ENCODE data around the gene NBPF9. TPM values are rescaled to one million over a fixed set of nuclear protein-coding genes. Genes with fewer than 3 reads are reported as not detected.
"Not testable (repeated sequence)": the region's sequence is repeated elsewhere in the genome, so short reads cannot be mapped to it uniquely, and the experiment has no call there.

The NBPF9 gene, protein sequence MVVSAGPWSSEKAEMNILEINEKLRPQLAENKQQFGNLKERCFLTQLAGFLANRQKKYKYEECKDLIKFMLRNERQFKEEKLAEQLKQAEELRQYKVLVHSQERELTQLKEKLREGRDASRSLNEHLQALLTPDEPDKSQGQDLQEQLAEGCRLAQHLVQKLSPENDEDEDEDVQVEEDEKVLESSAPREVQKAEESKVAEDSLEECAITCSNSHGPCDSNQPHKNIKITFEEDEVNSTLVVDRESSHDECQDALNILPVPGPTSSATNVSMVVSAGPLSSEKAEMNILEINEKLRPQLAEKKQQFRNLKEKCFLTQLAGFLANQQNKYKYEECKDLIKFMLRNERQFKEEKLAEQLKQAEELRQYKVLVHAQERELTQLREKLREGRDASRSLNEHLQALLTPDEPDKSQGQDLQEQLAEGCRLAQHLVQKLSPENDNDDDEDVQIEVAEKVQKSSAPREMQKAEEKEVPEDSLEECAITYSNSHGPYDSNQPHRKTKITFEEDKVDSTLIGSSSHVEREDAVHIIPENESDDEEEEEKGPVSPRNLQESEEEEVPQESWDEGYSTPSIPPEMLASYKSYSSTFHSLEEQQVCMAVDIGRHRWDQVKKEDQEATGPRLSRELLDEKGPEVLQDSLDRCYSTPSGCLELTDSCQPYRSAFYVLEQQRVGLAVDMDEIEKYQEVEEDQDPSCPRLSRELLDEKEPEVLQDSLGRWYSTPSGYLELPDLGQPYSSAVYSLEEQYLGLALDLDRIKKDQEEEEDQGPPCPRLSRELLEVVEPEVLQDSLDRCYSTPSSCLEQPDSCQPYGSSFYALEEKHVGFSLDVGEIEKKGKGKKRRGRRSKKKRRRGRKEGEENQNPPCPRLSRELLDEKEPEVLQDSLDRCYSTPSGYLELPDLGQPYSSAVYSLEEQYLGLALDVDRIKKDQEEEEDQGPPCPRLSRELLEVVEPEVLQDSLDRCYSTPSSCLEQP (N-terminal part only)
- 28.1 and 31.1 TPM in 2 replicates for total RNA-seq (2022)
- Bru-seq, nascent RNA: percentile 65 among the genes with signal in this experiment
- percentile 64 among the genes with signal in this experiment for BruChase-seq, experiment 1, labeled RNA remaining after a 6-hour chase
- percentile 71 among the genes with signal in this experiment for BruChase-seq, experiment 2, labeled RNA remaining after a 2-hour chase
- long read RNA-seq, partial matches to known transcripts: 2 of 14 reads
- long read RNA-seq, other reads (novel, unspliced or antisense): 12 of 14 reads

DNA sequence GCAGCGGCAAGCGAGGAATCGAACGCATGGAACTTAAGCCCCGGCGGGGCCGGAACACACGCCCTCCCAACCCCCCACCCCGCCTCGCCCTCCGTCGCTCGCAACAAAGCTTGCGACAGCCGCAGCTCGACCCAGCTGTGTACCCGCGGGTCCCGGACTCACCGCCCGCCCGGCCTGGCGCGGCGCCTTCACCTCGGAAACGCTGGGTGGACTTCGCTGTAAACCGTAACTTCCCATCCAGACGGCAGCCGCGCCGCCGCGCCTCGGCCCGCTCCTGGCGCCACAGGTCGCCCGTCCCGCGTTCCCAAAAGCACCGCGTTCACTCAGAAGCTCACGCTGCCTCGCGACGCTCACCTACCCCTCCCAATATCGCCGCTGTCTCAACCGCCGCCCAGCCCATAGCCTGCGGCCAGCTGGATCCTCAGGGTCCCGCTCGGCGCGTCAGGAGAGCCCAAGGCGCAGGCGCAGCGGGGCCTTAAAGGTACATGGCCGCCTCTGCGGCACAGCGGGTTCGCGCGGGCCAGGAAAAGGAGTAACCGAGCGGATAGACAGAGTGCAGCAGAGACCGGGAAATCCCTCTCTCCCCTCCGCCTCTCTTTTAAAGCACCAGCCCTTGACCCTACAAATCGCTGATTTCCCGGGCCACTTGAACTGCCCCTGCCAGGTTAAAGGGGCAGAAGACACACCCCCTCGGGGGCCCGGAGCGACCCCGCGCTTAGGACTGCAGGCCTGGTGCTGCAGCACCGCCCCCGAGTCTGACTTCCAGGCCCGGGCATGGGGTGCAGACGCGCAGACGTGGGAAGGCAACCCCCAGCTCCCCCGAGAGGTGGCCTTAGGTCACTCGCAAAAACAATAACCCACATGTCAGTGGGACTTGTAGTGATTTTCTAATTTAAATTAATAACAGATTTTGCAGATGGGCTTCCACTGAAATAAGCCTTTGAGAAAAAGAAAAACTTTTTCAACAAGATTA lies at the start of gene NBPF9:
Gene NBPF9 (minus strand): TSS at position 443 of the 973 bp plus-strand sequence. CDS start 21,412 bp downstream, outside the sequence.
- H3K36me3 Mint-ChIP-seq (ENCODE audit: insufficient read depth, unreplicated experiment); H3K4me1 Mint-ChIP-seq (ENCODE audit: low read depth, unreplicated experiment); BruUV-seq (replicated peaks); H3K27me3 Mint-ChIP-seq (ENCODE audit: unreplicated experiment); intact Hi-C loops (cut with micrococcal nuclease; ENCODE audit: unreplicated experiment); H3K9me3 Mint-ChIP-seq (ENCODE audit: low read depth, unreplicated experiment); CTCF ChIA-PET: not testable (repeated sequence)
- peak within 1 kb of the TSS; percentile 79 for H3K27ac Mint-ChIP-seq (ENCODE audit: unreplicated experiment)
- H3K4me3 Mint-ChIP-seq (ENCODE audit: low read depth, unreplicated experiment): peak within 1 kb of the TSS; percentile 98
- peak; percentile 57 for DNase-seq

- H3K4me1 Mint-ChIP-seq (ENCODE audit: low read depth, unreplicated experiment); H3K36me3 Mint-ChIP-seq (ENCODE audit: insufficient read depth, unreplicated experiment); BruUV-seq (replicated peaks); H3K27me3 Mint-ChIP-seq (ENCODE audit: unreplicated experiment); CTCF ChIA-PET; H3K27ac Mint-ChIP-seq (ENCODE audit: unreplicated experiment); H3K9me3 Mint-ChIP-seq (ENCODE audit: low read depth, unreplicated experiment); H3K4me3 Mint-ChIP-seq (ENCODE audit: low read depth, unreplicated experiment); DNase-seq; intact Hi-C loops (cut with micrococcal nuclease; ENCODE audit: unreplicated experiment): not testable (repeated sequence)
Observed at GRCh38 chr1:149149909-149150308, 46.6 kb upstream of the NBPF9 start.

DNA sequence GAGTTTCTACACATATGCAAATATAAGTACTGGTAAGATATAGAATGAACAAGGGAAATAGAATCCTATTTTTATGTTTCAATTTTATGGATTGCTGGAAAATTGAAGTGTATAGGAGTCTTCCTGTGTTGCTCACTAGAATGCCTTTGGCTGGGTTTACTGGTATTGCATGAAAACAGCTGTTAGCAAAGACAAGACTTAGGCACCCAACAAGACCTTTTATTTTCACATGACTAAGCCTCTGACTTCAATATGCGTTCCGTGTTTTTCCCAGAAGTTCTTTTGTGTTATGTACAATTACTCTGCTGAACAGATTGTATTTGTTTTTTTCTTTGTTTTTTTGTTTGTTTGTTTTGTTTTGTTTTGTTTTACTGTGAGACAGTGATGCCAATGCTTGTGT lies 34.2 kb upstream of the NBPF9 start:
- H3K36me3 Mint-ChIP-seq (ENCODE audit: insufficient read depth, unreplicated experiment); H3K9me3 Mint-ChIP-seq (ENCODE audit: low read depth, unreplicated experiment); H3K27ac Mint-ChIP-seq (ENCODE audit: unreplicated experiment); BruUV-seq (replicated peaks); H3K4me3 Mint-ChIP-seq (ENCODE audit: low read depth, unreplicated experiment); H3K4me1 Mint-ChIP-seq (ENCODE audit: low read depth, unreplicated experiment); H3K27me3 Mint-ChIP-seq (ENCODE audit: unreplicated experiment); DNase-seq; intact Hi-C loops (cut with micrococcal nuclease; ENCODE audit: unreplicated experiment); CTCF ChIA-PET: not testable (repeated sequence)

DNA sequence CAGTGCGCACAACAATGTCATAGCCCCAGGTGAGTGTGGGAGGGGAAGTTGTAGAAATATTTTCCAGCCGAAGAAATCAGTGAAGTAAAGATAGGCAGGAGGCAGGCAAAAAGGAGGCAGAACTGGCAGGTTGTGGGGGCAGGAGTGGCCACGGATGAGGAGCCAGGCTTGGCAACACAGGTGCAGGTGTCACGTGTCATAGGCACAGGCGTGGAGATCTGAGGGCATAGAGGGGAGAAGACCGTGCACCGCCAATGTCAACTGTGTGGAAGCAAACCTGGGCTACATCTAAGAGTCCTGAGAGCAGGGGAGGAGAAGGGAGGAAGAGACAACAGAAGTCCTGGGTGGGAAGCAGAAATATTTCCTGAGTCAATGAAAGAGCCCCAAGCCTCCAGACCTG lies 27.6 kb upstream of the NBPF9 start:
- intact Hi-C loops (cut with micrococcal nuclease; ENCODE audit: unreplicated experiment); H3K4me1 Mint-ChIP-seq (ENCODE audit: low read depth, unreplicated experiment); H3K27ac Mint-ChIP-seq (ENCODE audit: unreplicated experiment); H3K9me3 Mint-ChIP-seq (ENCODE audit: low read depth, unreplicated experiment); H3K36me3 Mint-ChIP-seq (ENCODE audit: insufficient read depth, unreplicated experiment); H3K4me3 Mint-ChIP-seq (ENCODE audit: low read depth, unreplicated experiment); BruUV-seq (replicated peaks); CTCF ChIA-PET; H3K27me3 Mint-ChIP-seq (ENCODE audit: unreplicated experiment); DNase-seq: not testable (repeated sequence)

GRCh38 chr1:149129245-149129644 lies 25.9 kb upstream of the NBPF9 start:
- H3K36me3 Mint-ChIP-seq (ENCODE audit: insufficient read depth, unreplicated experiment); BruUV-seq (replicated peaks); CTCF ChIA-PET: not testable (repeated sequence)

DNA sequence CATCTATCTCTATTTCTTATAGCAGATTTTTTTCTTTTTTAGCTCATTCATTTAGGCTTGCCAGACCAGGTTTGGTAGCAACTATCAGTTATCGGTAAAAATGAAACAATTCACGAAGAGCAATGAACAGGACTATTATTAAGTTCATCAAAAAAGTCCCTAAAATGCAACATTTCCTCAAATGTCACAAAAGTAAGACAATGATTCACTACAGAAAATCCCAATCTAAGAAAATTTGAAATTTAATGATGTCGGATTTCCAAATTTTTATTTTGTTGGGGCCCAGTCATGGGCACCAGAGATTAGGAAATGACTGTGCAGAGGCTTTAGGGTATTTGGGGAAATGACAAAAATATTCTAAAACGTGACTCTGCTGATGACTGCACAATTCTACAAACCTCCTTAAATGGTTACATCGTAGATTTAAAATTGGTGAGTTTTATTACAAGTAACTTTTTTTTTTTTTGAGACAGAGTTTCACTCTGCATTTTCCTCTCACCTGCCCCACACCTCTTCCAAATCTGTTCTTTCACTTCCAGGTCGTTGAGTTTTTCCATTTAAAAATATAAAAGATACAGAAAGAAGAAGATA lies 23.3 kb upstream of the NBPF9 start:
- intact Hi-C loops (cut with micrococcal nuclease; ENCODE audit: unreplicated experiment); H3K4me1 Mint-ChIP-seq (ENCODE audit: low read depth, unreplicated experiment); H3K36me3 Mint-ChIP-seq (ENCODE audit: insufficient read depth, unreplicated experiment); CTCF ChIA-PET; BruUV-seq (replicated peaks); DNase-seq; H3K9me3 Mint-ChIP-seq (ENCODE audit: low read depth, unreplicated experiment); H3K27me3 Mint-ChIP-seq (ENCODE audit: unreplicated experiment); H3K4me3 Mint-ChIP-seq (ENCODE audit: low read depth, unreplicated experiment); H3K27ac Mint-ChIP-seq (ENCODE audit: unreplicated experiment): not testable (repeated sequence)

More at GRCh38 chr1:149129245-149129644, 25.9 kb upstream of the NBPF9 start:
- H3K27ac Mint-ChIP-seq (ENCODE audit: unreplicated experiment); H3K4me3 Mint-ChIP-seq (ENCODE audit: low read depth, unreplicated experiment); H3K9me3 Mint-ChIP-seq (ENCODE audit: low read depth, unreplicated experiment); H3K27me3 Mint-ChIP-seq (ENCODE audit: unreplicated experiment); intact Hi-C loops (cut with micrococcal nuclease; ENCODE audit: unreplicated experiment); DNase-seq; H3K4me1 Mint-ChIP-seq (ENCODE audit: low read depth, unreplicated experiment): not testable (repeated sequence)

DNA sequence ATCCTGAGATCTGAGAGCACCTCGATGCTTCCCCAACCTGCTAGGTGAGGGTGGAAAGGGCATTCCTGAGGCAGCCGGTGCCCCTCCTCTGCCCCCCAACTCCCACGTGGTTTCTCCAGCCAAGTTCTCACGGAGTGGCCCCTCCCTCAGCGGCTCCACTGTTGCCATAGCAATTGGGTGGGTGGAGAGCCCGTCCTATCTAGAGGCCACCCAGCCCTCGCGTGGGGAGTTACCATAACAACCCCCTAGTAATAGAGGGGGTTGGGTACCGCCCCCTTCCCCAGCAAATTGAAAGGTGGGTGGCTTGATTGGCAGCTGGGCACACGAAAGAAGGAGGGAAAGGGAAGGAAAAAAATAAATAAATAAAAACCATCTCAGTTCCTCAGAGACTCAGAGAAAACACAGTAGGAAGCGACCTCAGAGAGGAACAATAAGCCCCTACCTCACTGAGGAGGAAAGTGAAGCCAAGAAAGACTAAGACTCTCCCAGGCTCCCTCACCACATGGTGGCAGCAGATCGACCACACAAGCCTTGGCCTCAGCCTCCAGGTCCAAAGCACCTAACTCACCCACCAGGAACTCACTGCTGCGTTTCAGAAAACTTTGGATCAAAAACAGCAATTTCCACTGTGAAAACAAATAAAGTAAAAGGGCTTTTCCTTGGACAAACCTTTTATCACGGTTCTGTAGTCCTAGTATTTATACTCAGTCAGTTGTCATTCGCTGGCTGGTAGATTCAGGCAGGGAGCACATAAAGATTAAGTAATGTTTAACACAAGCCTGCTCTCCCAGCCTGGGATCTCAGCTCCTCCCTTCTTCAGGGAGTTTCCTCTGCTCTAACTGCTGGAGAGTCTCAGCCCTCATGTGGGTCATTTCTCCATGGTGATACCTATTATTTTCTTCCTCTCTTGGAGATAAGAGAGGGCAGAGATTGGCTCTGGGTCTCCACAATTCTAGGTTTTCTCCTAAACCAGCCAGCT lies 20.9 kb upstream of the NBPF9 start:
- H3K9me3 Mint-ChIP-seq (ENCODE audit: low read depth, unreplicated experiment); CTCF ChIA-PET; H3K4me1 Mint-ChIP-seq (ENCODE audit: low read depth, unreplicated experiment); H3K27ac Mint-ChIP-seq (ENCODE audit: unreplicated experiment); BruUV-seq (replicated peaks); intact Hi-C loops (cut with micrococcal nuclease; ENCODE audit: unreplicated experiment); H3K27me3 Mint-ChIP-seq (ENCODE audit: unreplicated experiment); H3K36me3 Mint-ChIP-seq (ENCODE audit: insufficient read depth, unreplicated experiment): not testable (repeated sequence)
- DNase-seq: peak; percentile 30
- H3K4me3 Mint-ChIP-seq (ENCODE audit: low read depth, unreplicated experiment): peak overlapping the region; percentile 48

GRCh38 chr1:149112828-149113227 lies 9.5 kb upstream of the NBPF9 start:
- CTCF ChIA-PET; H3K9me3 Mint-ChIP-seq (ENCODE audit: low read depth, unreplicated experiment); BruUV-seq (replicated peaks); H3K27me3 Mint-ChIP-seq (ENCODE audit: unreplicated experiment); DNase-seq; intact Hi-C loops (cut with micrococcal nuclease; ENCODE audit: unreplicated experiment); H3K36me3 Mint-ChIP-seq (ENCODE audit: insufficient read depth, unreplicated experiment); H3K27ac Mint-ChIP-seq (ENCODE audit: unreplicated experiment); H3K4me1 Mint-ChIP-seq (ENCODE audit: low read depth, unreplicated experiment); H3K4me3 Mint-ChIP-seq (ENCODE audit: low read depth, unreplicated experiment): not testable (repeated sequence)
